Stimulated activated CD4-positive, alpha-beta T cell treated with anti-CD3 and anti-CD28 coated beads, Interleukin-4, amount 100 ng/mL, for 24 hours (primary cell): ENCODE data around the gene PAX5.

ENCODE experiments used
- DNase-seq: peaks from one replicate; pipeline ENCODE4 v3.0.0-alpha.2; 2020

Gene PAX5

GRCh38 chr9:36823934-36824333 lies 210.1 kb downstream of the PAX5 start:
- DNase-seq = no peak

GRCh38 chr9:36823466-36823865 lies 210.6 kb downstream of the PAX5 start:
- no peak for DNase-seq

GRCh38 chr9:36822201-36822600 lies 211.9 kb downstream of the PAX5 start:
- DNase-seq = no peak

- DNase-seq = no peak
Observed at GRCh38 chr9:36820392-36820861, 213.6 kb downstream of the PAX5 start.

GRCh38 chr9:36818965-36819870 lies 214.8 kb downstream of the PAX5 start:
- DNase-seq = no peak

- DNase-seq = no peak
Observed at GRCh38 chr9:36818242-36818938, 215.7 kb downstream of the PAX5 start.

- DNase-seq = no peak
Observed at GRCh38 chr9:36817160-36817834, 216.8 kb downstream of the PAX5 start.

- no peak for DNase-seq
Observed at GRCh38 chr9:36816371-36816770, 217.7 kb downstream of the PAX5 start.

- DNase-seq = no peak
Observed at GRCh38 chr9:36815566-36816348, 218.3 kb downstream of the PAX5 start.

- no peak for DNase-seq
Observed at GRCh38 chr9:36815023-36815422, 219.0 kb downstream of the PAX5 start.

GRCh38 chr9:36813154-36813553 lies 220.9 kb downstream of the PAX5 start:
- DNase-seq = no peak

- DNase-seq = no peak
Observed at GRCh38 chr9:36812556-36812955, 221.5 kb downstream of the PAX5 start.

- DNase-seq = no peak
Observed at GRCh38 chr9:36808251-36808650, 225.8 kb downstream of the PAX5 start.

- DNase-seq = no peak
Observed at GRCh38 chr9:36803961-36804360, 230.1 kb downstream of the PAX5 start.

GRCh38 chr9:36802201-36802920 lies 231.7 kb downstream of the PAX5 start:
- no peak for DNase-seq

- no peak for DNase-seq
Observed at GRCh38 chr9:36800455-36800854, 233.6 kb downstream of the PAX5 start.

- no peak for DNase-seq
Observed at GRCh38 chr9:36798350-36799065, 235.6 kb downstream of the PAX5 start.

GRCh38 chr9:36797471-36798220 lies 236.4 kb downstream of the PAX5 start:
- no peak for DNase-seq

- DNase-seq = no peak
Observed at GRCh38 chr9:36796671-36797419, 237.2 kb downstream of the PAX5 start.

GRCh38 chr9:36794461-36794860 lies 239.6 kb downstream of the PAX5 start:
- no peak for DNase-seq
